ENCODE measurements around the gene PNPLA7. TPM values are rescaled to one million over a fixed set of nuclear protein-coding genes. Genes with fewer than 3 reads are reported as not detected.

The PNPLA7 gene
- total RNA-seq, 1 donor from 2014 or later, result 13.7 TPM

GRCh38 chr9:137433349-137433915 is 116.8 kb downstream of the PNPLA7 start:
- Histone ChIP-seq H3K27ac (no peak overlapping the region), H3K4me1 (no peaks in the 10 kb centered on the region), H3K27me3 (no peaks in the 10 kb centered on the region), H3K4me3 (no peak overlapping the region), H3K36me3 (no peaks in the 10 kb centered on the region), H3K9me3 (no peaks in the 10 kb centered on the region)
- TF ChIP-seq, protein P1, sequence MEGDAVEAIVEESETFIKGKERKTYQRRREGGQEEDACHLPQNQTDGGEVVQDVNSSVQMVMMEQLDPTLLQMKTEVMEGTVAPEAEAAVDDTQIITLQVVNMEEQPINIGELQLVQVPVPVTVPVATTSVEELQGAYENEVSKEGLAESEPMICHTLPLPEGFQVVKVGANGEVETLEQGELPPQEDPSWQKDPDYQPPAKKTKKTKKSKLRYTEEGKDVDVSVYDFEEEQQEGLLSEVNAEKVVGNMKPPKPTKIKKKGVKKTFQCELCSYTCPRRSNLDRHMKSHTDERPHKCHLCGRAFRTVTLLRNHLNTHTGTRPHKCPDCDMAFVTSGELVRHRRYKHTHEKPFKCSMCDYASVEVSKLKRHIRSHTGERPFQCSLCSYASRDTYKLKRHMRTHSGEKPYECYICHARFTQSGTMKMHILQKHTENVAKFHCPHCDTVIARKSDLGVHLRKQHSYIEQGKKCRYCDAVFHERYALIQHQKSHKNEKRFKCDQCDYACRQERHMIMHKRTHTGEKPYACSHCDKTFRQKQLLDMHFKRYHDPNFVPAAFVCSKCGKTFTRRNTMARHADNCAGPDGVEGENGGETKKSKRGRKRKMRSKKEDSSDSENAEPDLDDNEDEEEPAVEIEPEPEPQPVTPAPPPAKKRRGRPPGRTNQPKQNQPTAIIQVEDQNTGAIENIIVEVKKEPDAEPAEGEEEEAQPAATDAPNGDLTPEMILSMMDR (IDR thresholded peaks at IDR 0.05), result no peak
- intact Hi-C loops (cut with DNase I), result no loop called here
- DNase-seq (peak; percentile 58), ATAC-seq (no peak)

DNA sequence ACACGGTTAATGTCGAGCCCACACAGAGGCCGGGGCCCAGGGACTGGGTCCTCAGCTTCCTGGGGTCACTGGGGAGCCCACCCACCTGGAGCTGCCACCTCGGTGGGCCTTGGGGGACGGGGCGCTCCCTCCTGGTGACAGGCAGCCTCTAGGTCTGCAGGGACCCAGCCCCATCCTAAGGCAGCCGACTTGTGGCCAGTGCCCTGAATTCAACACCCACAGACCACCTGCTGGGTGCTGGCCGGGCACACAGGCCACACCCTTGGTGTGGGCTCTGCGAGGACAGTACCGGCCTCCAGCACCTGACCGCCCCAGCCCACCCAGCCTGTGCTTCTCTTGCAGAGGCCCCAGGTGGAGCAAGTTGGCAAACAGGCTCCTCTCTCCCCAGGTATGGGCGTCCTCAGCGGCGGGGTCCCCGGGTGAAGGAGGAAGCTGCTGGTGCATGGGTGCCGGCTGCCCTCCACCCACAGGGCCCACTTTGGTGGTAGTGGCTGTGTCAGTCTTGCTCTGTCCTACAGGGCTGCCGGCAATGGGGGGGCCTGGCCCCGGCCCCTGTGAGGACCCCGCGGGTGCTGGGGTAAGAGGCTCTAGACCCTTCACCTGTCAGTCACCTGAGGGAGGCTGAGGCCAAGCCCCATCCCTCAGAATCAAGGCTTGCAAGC is 117.4 kb downstream of the PNPLA7 start:
- peak; percentile 61 for DNase-seq
- TF ChIP-seq, protein P1 (IDR thresholded peaks at IDR 0.05), result no peak
- Histone ChIP-seq H3K9me3 (no peaks in the 10 kb centered on the region), H3K4me3 (no peak overlapping the region), H3K27me3 (no peaks in the 10 kb centered on the region), H3K36me3 (no peaks in the 10 kb centered on the region), H3K4me1 (no peaks in the 10 kb centered on the region), H3K27ac (no peak overlapping the region)
- intact Hi-C loops (cut with DNase I), result no loop called here
- ATAC-seq, result no peak

- TF ChIP-seq, protein P1 (IDR thresholded peaks at IDR 0.05), result no peak
- ATAC-seq, result no peak
- peak; percentile 59 for DNase-seq
Measured at GRCh38 chr9:137431416-137431931, 118.7 kb downstream of the PNPLA7 start.

DNA sequence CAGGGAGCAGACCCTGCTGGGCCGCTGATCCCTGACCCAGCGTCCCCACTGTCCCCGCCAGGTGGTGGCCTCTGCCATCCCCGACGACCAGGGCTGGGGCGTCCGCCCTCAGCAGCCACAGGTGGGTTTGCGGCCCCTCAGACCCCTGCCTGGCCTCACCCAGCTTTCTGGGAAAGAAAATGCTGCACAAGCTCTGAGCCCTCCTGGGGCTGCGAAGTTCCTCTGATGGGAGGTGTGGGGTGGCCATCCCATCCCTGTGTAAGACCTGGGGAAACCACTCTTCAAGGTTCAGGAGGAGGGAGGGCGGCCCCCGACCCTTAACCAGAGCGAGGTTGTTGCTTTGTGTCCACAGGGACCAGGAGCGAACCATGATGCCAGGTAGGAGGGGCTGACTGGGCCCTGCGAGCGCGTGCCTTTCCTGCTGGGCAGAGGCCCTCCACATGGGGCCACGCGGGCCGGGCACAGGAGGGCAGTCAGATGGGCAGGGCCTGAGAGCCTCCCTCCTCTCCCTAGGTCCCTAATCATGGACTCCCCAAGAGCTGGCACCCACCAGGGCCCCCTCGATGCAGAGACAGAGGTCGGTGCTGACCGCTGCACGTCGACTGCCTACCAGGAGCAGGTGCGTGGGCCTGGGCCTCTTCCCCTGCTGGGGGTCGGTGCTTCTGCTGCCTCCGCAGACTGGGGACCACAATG is 119.3 kb downstream of the PNPLA7 start:
- TF ChIP-seq, protein P1 (IDR thresholded peaks at IDR 0.05), result no peak
- DNase-seq (peak; percentile 59), ATAC-seq (no peak)
- Histone ChIP-seq H3K36me3 (no peaks in the 10 kb centered on the region), H3K27me3 (no peaks in the 10 kb centered on the region), H3K9me3 (no peaks in the 10 kb centered on the region), H3K4me3 (no peak overlapping the region), H3K4me1 (no peaks in the 10 kb centered on the region), H3K27ac (no peak overlapping the region)
- intact Hi-C loops (cut with DNase I), result no loop called here

More at GRCh38 chr9:137431416-137431931, 118.7 kb downstream of the PNPLA7 start:
- no peaks in the 10 kb centered on the region for H3K4me1 ChIP-seq
- no peaks in the 10 kb centered on the region for H3K36me3 ChIP-seq
- H3K27ac ChIP-seq, result no peak overlapping the region
- no peaks in the 10 kb centered on the region for H3K9me3 ChIP-seq
- no peak overlapping the region for H3K4me3 ChIP-seq
- H3K27me3 ChIP-seq, result no peaks in the 10 kb centered on the region
- intact Hi-C loops (cut with DNase I), result no loop called here

DNA sequence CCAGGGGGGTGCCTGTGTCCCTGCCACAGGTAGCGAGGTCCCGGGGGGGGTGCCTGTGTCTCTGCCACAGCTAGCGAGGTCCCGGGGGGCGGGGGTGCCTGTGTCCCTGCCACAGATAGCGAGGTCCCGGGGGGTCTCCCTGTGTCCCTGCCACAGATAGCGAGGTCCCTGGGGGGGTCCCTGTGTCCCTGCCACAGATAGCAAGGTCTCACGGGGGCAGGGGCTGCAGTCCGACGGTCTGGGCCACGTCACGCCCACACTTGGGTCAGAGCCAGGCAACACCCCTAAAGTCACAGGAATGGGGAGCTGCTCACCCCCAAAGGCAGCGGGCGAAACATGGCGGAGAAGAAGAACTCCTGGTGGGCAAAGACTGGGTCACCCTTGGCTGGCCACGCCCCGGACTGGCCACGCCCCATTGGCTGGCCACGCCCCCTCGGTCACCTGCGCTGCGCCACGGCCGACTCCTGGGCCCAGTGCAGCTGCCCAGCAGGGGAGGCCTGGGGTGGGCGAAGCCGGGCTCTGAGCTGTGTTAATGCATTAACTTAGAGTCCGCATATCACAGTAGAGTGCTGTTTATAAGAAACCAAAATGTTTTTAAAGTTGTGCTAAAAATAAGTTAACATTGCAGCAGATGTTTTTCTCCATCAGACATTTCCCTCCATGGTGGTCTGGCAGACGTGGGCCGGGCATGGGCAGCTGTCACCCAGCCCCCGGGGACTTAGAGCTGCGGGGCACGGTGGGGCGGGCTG is 120.1 kb downstream of the PNPLA7 start:
- peak; percentile 60 for DNase-seq
- H3K27me3 ChIP-seq, result no peaks in the 10 kb centered on the region
- no peak for ATAC-seq
- no peaks in the 10 kb centered on the region for H3K9me3 ChIP-seq
- no peak overlapping the region for H3K27ac ChIP-seq
- no peaks in the 10 kb centered on the region for H3K4me1 ChIP-seq
- TF ChIP-seq, protein P1 (IDR thresholded peaks at IDR 0.05), result no peak
- intact Hi-C loops (cut with DNase I), result no loop called here
- no peak overlapping the region for H3K4me3 ChIP-seq
- no peaks in the 10 kb centered on the region for H3K36me3 ChIP-seq

All from upper lobe of right lung (tissue), 1 donor.